HUES48 (cell line): ENCODE results near the gene TFAM.

Source experiments
- H3K27ac ChIP-seq: one replicate; pipeline ENCODE4 v1.7.0; 2013; ENCODE audit warnings: low read depth, low read length, inconsistent platforms
- H3K27me3 ChIP-seq: 2 replicates; pipeline ENCODE4 v1.6.1; 2013; ENCODE audit warnings: mild to moderate bottlenecking, low read length; ENCODE audit not compliant: control insufficient read depth, insufficient read depth
- H3K36me3 ChIP-seq: 2 replicates; pipeline ENCODE4 v1.6.1; 2013; ENCODE audit warnings: low read length; ENCODE audit not compliant: control insufficient read depth, insufficient read depth
- H3K4me1 ChIP-seq: 2 replicates; pipeline ENCODE4 v1.6.1; 2013; ENCODE audit warnings: mild to moderate bottlenecking, low read length; ENCODE audit not compliant: control insufficient read depth, insufficient read depth
- H3K4me3 ChIP-seq: 2 replicates; pipeline ENCODE4 v1.5.1; 2013; ENCODE audit warnings: mild to moderate bottlenecking, low read depth, low read length
- H3K9ac ChIP-seq: 2 replicates; pipeline ENCODE4 v1.6.1; 2013; ENCODE audit warnings: mild to moderate bottlenecking, low read depth, low read length, moderate library complexity
- H3K9me3 ChIP-seq: 2 replicates; pipeline ENCODE4 v1.6.1; 2013; ENCODE audit warnings: low read length; ENCODE audit not compliant: control insufficient read depth, insufficient read depth

Gene TFAM

GRCh38 chr10:58373442-58373827 is 11.8 kb upstream of the TFAM start:
- Histone ChIP-seq H3K27ac (no peak overlapping the region), H3K36me3 (no peaks in the 10 kb centered on the region), H3K9ac (no peak overlapping the region), H3K27me3 (no peaks in the 10 kb centered on the region), H3K9me3 (no peaks in the 10 kb centered on the region), H3K4me3 (no peak overlapping the region), H3K4me1 (no peaks in the 10 kb centered on the region)

- Histone ChIP-seq H3K4me1 (peaks cover 7% of the 10 kb centered on the region; the same call in 1 of the 2 replicates), H3K9ac (no peak overlapping the region), H3K9me3 (no peaks in the 10 kb centered on the region), H3K4me3 (no peak overlapping the region), H3K27me3 (no peaks in the 10 kb centered on the region), H3K27ac (no peak overlapping the region), H3K36me3 (peaks cover 12% of the 10 kb centered on the region)
Observed at GRCh38 chr10:58382489-58382995, 2.7 kb upstream of the TFAM start.

GRCh38 chr10:58384095-58384494 is 1.1 kb upstream of the TFAM start:
- no peak overlapping the region for H3K27ac ChIP-seq
- H3K4me3 ChIP-seq: peak overlapping the region; percentile 90
- no peak overlapping the region for H3K9ac ChIP-seq

GRCh38 chr10:58384544-58384998 is 639 bp upstream of the TFAM start:
- peaks cover 7% of the 10 kb centered on the region; the same call in 1 of the 2 replicates for H3K4me1 ChIP-seq
- H3K36me3 ChIP-seq: peaks cover 32% of the 10 kb centered on the region
- H3K9me3 ChIP-seq: no peaks in the 10 kb centered on the region
- peak overlapping the region; percentile 94; the same call in 1 of the 2 replicates for H3K9ac ChIP-seq
- peak overlapping the region; percentile 98 for H3K27ac ChIP-seq
- no peaks in the 10 kb centered on the region for H3K27me3 ChIP-seq
- peak overlapping the region; percentile 90 for H3K4me3 ChIP-seq

More at GRCh38 chr10:58384095-58384494, 1.1 kb upstream of the TFAM start:
- Histone ChIP-seq H3K9me3 (no peaks in the 10 kb centered on the region), H3K27me3 (no peaks in the 10 kb centered on the region), H3K4me1 (peaks cover 7% of the 10 kb centered on the region; the same call in 1 of the 2 replicates), H3K36me3 (peaks cover 27% of the 10 kb centered on the region)

GRCh38 chr10:58385784-58386112 is 538 bp downstream of the TFAM start:
- peak overlapping the region; percentile 94 for H3K9ac ChIP-seq
- H3K27me3 ChIP-seq: no peaks in the 10 kb centered on the region
- peaks cover 44% of the 10 kb centered on the region for H3K36me3 ChIP-seq
- H3K4me1 ChIP-seq: peaks cover 7% of the 10 kb centered on the region; the same call in 1 of the 2 replicates
- peak overlapping the region; percentile 98 for H3K27ac ChIP-seq
- peak overlapping the region; percentile 90 for H3K4me3 ChIP-seq
- no peaks in the 10 kb centered on the region for H3K9me3 ChIP-seq

GRCh38 chr10:58389024-58389423 is 3.8 kb downstream of the TFAM start:
- H3K36me3 ChIP-seq: peaks cover 74% of the 10 kb centered on the region

GRCh38 chr10:58393317-58393716 is 8.1 kb downstream of the TFAM start:
- no peak overlapping the region for H3K4me3 ChIP-seq
- H3K27me3 ChIP-seq: no peaks in the 10 kb centered on the region
- H3K27ac ChIP-seq: no peak overlapping the region
- H3K36me3 ChIP-seq: peaks cover 97% of the 10 kb centered on the region
- H3K4me1 ChIP-seq: no peaks in the 10 kb centered on the region
- H3K9ac ChIP-seq: no peak overlapping the region
- H3K9me3 ChIP-seq: no peaks in the 10 kb centered on the region

More at GRCh38 chr10:58389024-58389423, 3.8 kb downstream of the TFAM start:
- peaks cover 7% of the 10 kb centered on the region; the same call in 1 of the 2 replicates for H3K4me1 ChIP-seq
- H3K9ac ChIP-seq: no peak overlapping the region
- no peak overlapping the region for H3K4me3 ChIP-seq
- H3K9me3 ChIP-seq: no peaks in the 10 kb centered on the region
- no peak overlapping the region for H3K27ac ChIP-seq
- H3K27me3 ChIP-seq: no peaks in the 10 kb centered on the region

GRCh38 chr10:58394471-58394870 is 9.3 kb downstream of the TFAM start:
- Histone ChIP-seq H3K9me3 (no peaks in the 10 kb centered on the region), H3K9ac (no peak overlapping the region), H3K27ac (no peak overlapping the region), H3K36me3 (peaks cover 92% of the 10 kb centered on the region), H3K27me3 (no peaks in the 10 kb centered on the region), H3K4me3 (no peak overlapping the region), H3K4me1 (no peaks in the 10 kb centered on the region)

- Histone ChIP-seq H3K9me3 (no peaks in the 10 kb centered on the region), H3K9ac (no peak overlapping the region), H3K4me1 (no peaks in the 10 kb centered on the region), H3K27me3 (no peaks in the 10 kb centered on the region), H3K4me3 (no peak overlapping the region), H3K36me3 (peaks cover 76% of the 10 kb centered on the region), H3K27ac (no peak overlapping the region)
Observed at GRCh38 chr10:58396057-58396456, 10.8 kb downstream of the TFAM start.

GRCh38 chr10:58397830-58398229 is 12.6 kb downstream of the TFAM start:
- Histone ChIP-seq H3K9ac (no peak overlapping the region), H3K36me3 (peaks cover 59% of the 10 kb centered on the region), H3K27ac (no peak overlapping the region), H3K9me3 (no peaks in the 10 kb centered on the region), H3K27me3 (no peaks in the 10 kb centered on the region), H3K4me1 (no peaks in the 10 kb centered on the region), H3K4me3 (no peak overlapping the region)

- no peaks in the 10 kb centered on the region for H3K27me3 ChIP-seq
- H3K27ac ChIP-seq: no peak overlapping the region
- H3K36me3 ChIP-seq: peaks cover 45% of the 10 kb centered on the region
- H3K4me1 ChIP-seq: no peaks in the 10 kb centered on the region
- no peaks in the 10 kb centered on the region for H3K9me3 ChIP-seq
- no peak overlapping the region for H3K4me3 ChIP-seq
- no peak overlapping the region for H3K9ac ChIP-seq
Observed at GRCh38 chr10:58399410-58399809, 14.2 kb downstream of the TFAM start.
